Stimulated activated CD4-positive, alpha-beta T cell treated with anti-CD3 and anti-CD28 coated beads, Interleukin-12 subunit alpha, Interleukin-12 subunit beta, amount 100 ng/mL, for 24 hours (primary cell): ENCODE results near the gene CNTFR.
A peak's percentile ranks its signal among the peaks of the same experiment; 100 is the strongest.

Experiments
- DNase-seq, 2 experiments: peaks; one replicate each; pipeline ENCODE4 v3.0.0-alpha.2; 2020; ENCODE audit warnings: low read depth in 2 of 2

The CNTFR gene

DNA sequence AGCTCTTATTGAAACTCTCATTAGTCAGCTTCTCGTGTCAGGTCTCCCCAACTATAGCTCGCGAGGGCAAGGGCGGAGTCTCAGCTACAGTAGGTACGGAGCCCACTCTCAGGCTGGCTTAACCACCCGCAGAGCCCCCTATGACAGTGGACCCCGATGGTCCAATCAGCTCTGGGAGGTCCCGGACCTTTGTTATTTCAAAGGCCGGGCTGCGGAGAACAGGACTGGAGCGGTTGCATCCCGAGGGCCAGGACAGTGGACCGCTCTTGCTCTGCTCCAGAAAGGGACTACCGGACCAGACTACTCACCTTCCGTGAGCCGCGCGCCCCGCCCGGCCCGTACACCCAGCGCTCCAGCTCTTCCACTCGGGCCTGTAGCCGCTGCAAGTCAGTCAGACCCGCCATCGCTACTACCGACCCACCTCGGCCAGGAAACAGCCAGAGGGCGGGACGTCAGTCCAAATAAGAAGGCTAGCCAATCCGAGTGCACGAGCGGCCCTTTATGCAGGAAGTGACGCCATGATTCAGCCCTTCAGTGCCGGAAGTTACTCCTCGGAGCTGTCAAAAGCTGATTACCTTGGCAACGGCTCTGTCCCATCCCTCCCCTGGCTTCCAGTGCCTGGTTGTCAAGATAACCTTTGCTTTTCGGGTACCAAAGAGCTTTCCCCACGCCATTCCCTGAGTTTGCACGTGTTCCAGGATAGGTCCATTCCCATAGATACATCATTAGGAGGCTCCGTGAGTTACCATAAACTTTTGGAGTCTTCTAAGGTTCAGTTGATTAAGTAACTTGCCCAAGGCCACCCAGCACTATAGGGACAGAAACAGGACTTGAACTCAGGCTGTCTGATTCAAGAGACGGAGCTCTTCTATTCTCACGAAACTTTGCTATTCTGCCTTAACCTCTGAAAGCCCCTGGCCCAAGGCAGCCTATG lies 30.8 kb upstream of the CNTFR start, which contains the start of gene DCTN3:
Gene DCTN3, minus strand, starts transcription at position 435 of the 934 bp plus-strand sequence. Its CDS starts 31 bp downstream, at position 404.
- peak; percentile 85 to 86 for DNase-seq

DNA sequence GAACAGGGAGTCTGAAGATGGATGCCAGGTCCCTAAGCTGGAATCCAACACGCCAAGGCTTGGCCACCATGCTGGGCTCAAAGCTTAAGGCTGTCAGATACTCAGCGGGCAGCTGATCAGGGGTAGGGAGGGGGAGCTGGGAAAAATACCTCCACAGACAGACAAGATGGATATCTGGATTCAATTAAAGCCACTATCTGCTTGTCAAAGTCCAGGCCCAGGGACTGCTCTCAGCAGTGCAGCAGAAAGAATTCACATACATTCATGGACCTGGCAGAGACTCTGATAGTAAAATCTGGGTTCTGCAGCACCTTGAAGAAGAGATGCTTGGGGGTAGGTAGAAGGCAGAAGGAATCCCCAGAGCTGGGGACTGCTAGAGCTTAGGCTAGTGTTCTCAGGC lies 25.6 kb upstream of the CNTFR start:
- DNase-seq, result no peak

- peak; percentile 40 to 62 for DNase-seq
Measured at GRCh38 chr9:34612788-34613390, 23.4 kb upstream of the CNTFR start.

DNA sequence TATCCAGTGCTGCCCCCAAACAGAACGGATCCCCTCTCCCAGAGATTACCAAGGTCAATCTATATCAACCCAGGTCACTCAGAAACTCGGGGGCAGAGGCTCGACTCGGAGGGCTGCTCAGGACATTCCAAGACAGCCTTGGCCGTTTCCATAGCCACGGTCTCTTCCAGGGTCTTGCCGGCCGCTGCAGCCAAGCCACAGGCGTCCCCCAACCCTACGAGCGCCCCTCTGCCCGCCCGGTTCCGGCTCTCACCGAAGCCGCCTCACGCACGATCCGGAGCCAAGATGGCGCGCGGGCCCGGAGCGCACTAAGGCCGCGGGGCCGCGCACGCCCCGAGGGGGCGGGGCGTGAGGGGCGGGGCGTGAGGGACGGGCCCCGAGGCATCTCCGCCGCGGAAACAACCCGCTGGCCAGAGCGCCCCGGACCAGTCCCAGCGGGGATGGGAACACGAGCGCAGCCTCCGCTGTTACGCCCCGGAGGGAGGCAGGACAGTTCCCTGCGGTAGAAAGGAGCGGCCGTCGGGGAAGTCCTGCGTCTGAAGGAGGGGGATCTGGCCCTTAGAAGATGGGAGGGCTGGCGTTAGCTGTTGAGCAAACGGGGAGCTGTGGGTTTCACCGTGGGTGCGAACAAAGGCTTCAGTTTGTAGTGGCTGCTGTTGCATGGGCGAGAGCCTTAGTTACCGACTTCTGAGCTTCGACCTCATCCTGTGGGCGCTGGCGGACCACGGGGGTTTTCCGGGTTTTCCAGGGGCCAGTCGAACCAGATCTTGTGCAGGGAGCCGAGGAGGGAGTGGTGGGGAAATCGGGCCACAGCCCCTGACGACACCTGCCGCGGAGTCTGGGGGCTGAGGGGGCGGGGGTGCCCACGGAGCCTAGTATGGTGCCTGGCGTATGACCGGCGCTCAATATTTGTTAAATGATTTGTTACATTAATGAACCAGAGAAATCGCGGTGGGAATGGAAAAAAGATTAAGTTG lies 22.6 kb upstream of the CNTFR start, which contains the start of gene RPP25L:
Gene RPP25L, minus strand, starts transcription at position 287 of the 977 bp plus-strand sequence. CDS start 801 bp downstream, outside the sequence.
- peak; percentile 65 to 82 for DNase-seq

DNA sequence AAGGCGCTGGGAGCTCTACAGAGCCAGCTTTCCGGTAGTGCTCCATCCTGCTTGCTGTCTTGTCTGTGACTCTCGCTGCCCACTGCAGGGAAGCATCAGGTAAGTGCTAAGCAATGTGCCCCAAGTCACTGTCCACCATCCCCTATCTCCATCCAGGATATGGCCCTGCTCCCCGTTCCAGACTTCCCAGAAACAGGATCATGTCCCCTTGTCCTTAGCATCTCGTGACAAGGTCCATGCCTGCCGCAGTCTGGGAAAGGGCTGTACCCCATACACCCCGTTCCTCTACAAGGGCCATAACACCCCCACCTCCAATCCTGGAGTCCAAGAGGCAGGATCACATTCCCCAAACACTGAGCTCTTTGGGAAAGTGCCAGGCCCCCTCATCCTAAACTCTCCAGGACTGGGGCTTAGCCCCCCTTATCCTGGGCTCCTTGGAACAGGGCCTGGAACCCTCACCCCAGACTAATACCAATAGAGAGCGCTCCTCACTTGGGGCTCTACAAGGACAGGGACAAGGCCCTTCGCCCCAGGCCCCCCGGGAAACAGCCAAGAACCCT lies 21.8 kb upstream of the CNTFR start:
- no peak for DNase-seq

DNA sequence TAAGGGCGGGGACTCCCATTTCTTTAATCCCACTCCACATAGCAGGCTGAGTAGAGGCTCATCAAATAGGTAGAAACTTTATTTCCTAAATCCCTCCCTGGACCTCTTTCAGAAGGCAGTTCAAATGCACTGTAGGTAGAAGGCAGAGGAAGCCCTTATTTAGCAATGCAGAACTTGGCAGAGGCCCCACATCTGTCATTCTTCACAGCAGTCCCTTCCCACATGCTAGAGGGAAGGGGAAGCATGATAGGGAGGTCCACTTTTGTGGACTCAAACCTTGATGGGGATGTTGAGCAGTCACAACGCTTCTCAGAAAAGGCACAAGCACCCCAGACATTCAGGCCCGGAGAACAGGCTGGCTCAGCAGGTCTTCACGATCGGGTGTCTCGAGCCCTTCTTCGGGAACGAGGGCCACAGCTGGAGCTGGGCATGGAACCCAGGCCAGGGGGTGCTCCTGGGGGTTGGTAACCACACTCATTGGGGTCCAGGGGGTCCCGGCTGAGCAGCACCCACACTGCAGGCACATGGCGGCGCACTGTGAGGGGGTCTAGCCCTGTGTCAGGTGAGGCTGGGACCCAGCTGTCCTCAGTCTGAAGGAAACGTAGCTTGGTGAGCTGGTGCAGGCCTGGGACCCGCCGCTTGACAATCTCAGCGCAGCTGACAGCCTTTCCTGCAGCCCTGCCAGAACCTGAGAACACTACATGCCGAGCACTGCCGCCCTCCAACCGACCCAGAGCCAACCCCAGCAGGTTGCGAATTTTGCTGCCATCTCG lies 21.1 kb upstream of the CNTFR start:
- DNase-seq, result no peak

DNA sequence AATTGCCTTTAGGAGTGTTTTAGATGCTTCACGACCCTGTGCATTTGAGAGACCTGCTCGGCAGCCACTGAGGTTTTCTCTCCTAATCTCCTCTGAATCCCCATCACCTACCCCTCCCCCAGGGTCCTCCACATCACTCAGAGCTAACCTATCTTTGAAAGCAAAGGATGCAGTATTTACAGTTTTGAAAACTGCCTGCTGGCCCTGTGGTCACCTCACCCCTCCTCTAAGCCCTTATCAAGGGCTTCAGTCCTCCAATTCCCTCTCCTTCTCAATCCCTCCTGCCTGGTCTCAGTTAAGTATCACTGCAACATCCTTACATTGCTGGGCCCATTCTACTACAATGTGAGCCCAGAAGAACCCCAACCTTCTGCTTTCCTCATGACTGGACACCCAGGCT lies 17.8 kb upstream of the CNTFR start:
- no peak for DNase-seq

- DNase-seq, result no peak
Measured at GRCh38 chr9:34606905-34607304, 17.4 kb upstream of the CNTFR start.

DNA sequence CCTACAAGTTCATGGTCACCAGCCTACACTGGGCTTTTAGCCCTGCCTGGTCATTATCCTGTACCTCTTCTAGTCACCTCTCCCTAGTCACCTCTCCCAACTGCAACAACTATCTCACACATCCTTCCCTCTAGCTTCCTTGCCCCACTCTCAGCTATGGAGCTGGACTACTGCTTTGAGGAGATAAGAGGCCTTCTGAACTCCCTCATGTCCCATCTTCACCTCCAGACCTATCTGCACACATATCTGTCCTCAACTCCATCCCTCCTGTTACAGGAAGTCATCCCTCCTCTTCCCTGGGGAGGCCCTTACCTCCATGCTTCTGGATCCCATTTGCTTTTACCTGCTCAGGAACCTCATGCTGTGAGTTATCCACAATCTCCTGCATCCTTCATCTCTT lies 16.7 kb upstream of the CNTFR start:
- DNase-seq, result no peak

GRCh38 chr9:34603610-34604231 lies 14.2 kb upstream of the CNTFR start:
- peak; percentile 67 to 81 for DNase-seq

GRCh38 chr9:34601937-34602573 lies 12.5 kb upstream of the CNTFR start:
- no peak for DNase-seq

- no peak for DNase-seq
Measured at GRCh38 chr9:34600908-34601307, 11.4 kb upstream of the CNTFR start.

- no peak for DNase-seq
Measured at GRCh38 chr9:34599546-34599945, 10.0 kb upstream of the CNTFR start.

DNA sequence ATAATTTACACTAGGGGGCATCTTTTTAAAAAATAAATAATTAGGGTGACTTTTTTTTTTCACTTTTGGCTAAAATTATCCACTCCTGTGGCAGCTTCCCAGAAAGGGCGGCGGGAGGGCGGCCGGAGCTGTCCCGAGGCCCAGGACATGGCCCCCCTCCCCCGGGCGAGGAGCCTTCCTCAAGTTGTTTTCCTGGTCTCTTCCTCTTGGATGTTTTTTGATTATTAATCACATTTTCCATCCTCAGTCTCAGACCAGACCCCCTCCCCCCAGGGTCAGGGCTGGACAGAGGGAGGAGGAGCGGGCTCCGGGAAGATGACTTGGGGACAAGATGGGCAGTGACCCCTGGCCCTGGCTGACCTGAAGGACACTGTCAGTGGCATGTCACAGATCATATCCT lies 4.7 kb upstream of the CNTFR start:
- DNase-seq, result no peak

DNA sequence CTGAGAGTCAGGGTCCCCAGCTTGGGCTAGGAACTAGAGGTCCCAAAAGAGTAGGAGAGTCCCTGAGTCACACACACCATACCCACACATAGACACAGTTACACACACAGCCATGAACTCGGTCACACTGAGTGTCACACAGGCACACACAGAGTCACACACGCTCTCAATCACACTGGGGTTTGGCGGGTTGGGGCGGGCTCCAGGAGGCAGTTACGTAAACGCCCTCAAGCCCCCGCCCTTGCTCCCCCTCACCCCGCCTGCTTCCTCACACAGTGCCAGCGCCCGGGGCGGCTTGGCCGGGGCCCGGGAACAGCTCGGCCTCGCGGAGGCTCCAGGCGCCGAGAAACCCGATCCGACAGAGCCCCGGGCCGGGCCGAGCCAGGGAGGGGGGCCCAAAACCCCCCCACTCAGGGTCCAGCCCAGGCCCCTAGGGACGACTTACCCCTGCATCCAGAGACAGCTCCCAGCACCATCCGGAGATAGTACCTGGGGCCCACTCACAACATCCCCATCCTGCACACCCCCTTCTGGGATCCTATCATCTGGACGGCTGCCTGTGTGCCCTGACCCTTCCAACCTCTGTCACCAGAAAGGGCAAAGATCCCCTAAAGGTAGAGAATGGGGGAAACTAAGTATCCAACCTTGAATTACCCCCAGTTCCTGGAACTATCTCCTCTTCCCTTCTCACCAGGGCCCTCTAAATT lies 3.5 kb upstream of the CNTFR start:
- no peak for DNase-seq

DNA sequence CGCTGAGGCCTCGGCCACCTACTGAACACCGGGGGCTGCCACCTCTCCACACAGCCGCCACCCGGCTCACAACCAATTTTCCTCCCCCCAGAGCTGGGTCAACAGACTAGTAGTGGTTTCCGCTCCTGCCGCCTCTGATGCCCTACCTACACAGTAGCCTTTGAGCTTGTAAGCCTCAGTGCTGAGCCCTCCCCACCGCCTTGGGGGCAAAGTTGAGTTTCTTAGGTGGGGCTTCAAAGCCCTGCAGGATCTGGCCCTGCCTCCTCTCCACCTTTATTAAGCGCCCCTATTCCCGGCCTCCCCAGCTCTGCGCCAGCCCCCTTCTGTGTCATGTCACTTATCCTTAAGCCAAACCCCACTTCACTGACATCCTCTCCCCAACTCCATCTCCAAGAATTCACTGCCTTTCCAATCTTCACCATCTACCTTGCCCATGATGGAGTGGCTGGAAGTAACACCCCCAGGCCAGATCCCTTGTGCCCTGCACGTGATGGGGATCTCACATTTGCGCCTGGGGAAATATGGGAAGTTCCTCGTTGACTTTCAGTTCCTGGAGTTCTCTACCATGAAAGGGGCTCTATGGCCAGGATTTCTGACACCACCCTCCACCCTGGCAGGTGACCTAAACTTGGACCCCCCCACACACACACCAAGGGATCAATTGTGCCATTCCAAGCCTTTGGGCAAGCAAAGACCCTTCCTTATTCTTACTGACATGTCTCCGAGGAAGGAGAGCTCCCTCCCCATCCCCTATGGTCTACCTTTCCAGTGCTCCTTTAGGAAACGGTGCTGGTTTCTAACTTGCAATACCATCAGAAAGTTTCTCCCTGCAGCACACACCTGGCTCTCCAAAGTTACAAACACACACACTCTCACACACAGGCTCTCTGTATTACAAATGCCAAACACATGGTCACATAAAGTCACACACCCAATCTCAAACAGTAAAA lies 2.7 kb upstream of the CNTFR start:
- no peak for DNase-seq

DNA sequence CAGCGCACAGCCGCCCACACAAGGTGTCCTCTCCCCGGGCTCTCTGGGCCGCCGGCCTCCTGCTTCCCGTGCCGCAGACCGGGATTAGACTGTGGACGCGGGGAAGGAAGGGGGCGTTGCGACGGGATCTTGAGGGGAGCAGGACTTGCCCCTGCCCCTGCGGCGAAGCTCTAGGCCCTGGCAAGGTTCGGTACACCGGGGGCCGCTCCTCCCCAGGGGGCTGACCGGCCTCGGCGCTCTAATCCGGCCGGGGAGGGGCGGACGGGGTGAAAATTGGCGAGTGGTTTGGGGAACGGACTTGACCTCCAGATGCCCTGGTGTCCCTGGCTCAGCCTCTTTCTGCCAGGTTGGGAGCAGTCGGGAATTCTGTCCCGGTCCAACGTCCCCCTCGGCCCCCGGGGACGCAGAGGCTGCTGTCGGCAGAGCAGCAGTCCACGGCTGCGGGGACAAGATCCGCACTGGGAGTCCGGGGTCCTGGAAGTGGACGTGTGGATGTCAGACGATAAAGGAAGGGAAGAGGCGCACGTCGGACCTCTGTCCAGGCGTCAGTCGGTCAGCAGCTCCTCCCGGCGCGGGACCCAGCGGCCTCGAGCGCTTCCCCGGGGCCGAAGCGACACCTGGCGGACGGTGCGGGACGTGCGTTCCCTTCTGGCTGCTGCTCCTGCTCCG lies 1.9 kb upstream of the CNTFR start:
- DNase-seq, result peak; percentile 52 to 75
